ENCODE data around the gene MINDY4. TPM values are rescaled to one million over a fixed set of nuclear protein-coding genes. Genes with fewer than 3 reads are reported as not detected.

The MINDY4 gene
- total RNA-seq, 6 experiments from 2014 or later = 1.2 to 3.2 (median 2.3) TPM

DNA sequence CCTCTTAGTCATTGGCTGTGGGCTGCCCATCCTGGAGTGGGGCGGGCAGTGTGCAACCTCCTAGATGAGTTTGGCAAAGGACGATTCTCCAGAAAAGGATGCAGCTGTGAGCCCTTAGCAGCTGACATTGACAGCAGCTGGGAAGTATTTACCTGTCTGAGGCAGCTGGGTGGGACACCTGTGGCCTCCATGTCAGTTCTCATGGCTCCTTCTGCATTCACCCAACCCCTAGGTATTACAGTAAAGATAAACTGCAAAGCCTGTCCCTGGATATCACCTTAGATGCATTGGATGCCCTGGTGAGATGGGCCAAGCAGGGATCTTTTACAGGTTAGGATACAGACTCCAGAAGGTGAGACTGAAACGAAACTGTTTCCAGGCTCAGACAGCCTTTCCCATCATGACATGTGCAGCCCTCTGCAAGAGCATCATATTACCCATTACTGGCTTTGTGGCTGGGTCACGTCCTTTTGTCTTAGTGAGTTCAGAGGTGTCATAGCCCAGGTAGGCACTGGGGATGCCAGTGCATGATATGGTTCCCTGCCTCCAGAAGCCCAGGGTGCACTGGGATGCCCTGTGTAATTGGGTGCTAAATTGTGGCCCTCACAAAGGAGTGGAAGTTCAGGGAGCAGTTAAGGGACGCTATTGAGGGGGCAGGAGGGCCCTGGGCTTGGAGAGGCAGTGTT lies 28.9 kb downstream of the MINDY4 start:
- intact Hi-C loops (cut with DNase I) = loop anchor here (5.0 kb wide), 1 partner anchor 177 kb away; no protein-coding TSS in a partner anchor
- no peak for TF ChIP-seq CTCF (IDR thresholded peaks at IDR 0.05)
- no peak for TF ChIP-seq POLR2A (IDR thresholded peaks at IDR 0.05)
- no peak overlapping the region for H3K27ac ChIP-seq
- ATAC-seq (no peak), DNase-seq (no peak)
- no peaks in the 10 kb centered on the region for H3K27me3 ChIP-seq
- WGBS (ENCODE audit: insufficient coverage, low coverage, low lambda C conversion rate, missing lambda C conversion rate) = 71% methylated on average over 2 of the region's 5 CpGs
- H3K9me3 ChIP-seq = no peaks in the 10 kb centered on the region
- peaks cover 0 to 13% (median 3%) of the 10 kb centered on the region in 4 donors for H3K4me1 ChIP-seq
- no peaks in the 10 kb centered on the region for H3K36me3 ChIP-seq
- no peak overlapping the region for H3K4me3 ChIP-seq

DNA sequence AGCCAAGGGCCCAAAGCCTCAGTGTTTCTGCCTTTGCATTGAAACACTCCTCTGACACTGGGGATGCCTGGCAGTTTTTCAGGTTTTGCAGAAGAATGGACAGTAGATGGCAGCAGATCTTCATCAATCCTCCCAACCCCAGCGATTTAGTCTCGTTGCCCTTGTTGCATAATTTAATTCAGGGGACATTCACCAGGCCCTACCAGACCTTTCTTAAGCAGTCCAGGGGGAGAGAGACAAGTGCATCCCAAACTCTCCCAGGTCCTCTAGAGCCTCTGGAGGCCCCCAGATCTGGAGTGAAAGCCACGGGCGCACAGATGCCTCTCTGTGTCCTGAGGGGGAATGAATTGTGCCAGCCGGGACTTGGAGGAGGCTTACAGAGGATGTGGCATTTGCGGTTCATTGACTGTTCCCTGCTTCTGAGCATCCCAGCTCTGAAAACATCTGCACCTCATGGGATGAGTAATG lies 29.6 kb downstream of the MINDY4 start:
- intact Hi-C loops (cut with DNase I) = loop anchor here (5.0 kb wide), 1 partner anchor 176 kb away; no protein-coding TSS in a partner anchor

DNA sequence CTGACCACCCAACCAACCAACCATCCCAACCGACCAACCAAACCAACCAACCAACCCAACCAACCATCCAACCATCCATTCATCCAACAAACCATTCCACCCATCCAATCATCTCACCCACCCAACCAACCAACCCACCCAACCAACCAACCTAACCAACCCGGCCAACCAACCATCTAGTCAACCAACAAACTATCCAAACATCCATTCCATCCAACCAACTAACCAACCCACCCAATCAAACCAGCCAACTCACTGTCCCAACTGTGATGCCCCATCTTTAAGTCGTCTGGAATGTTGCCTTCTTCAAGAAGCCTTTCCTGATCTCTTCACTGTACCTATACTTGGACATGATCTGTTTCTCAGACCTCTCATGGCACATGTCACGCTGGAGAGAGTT lies 31.6 kb downstream of the MINDY4 start:
- H3K4me3 ChIP-seq = no peak overlapping the region
- no peak for ATAC-seq
- TF ChIP-seq POLR2A (IDR thresholded peaks at IDR 0.05) = no peak
- no peaks in the 10 kb centered on the region for H3K36me3 ChIP-seq
- H3K27me3 ChIP-seq = no peaks in the 10 kb centered on the region
- intact Hi-C loops (cut with DNase I) = loop anchor here (5.0 kb wide), 1 partner anchor 174 kb away; no protein-coding TSS in a partner anchor
- no peaks in the 10 kb centered on the region for H3K9me3 ChIP-seq
- DNase-seq = no peak
- WGBS (ENCODE audit: insufficient coverage, low coverage, low lambda C conversion rate, missing lambda C conversion rate) = 90% methylated on average over 4 of the region's 4 CpGs
- no peak overlapping the region for H3K27ac ChIP-seq
- peaks cover 0 to under 1% (median 0%) of the 10 kb centered on the region in 4 donors for H3K4me1 ChIP-seq

More for the DNA sequence above, 29.6 kb downstream of the MINDY4 start:
- TF ChIP-seq POLR2A (IDR thresholded peaks at IDR 0.05) = no peak
- TF ChIP-seq CTCF (IDR thresholded peaks at IDR 0.05) = peak; percentile 62 to 78 (median 69)
- Histone ChIP-seq H3K27me3 (no peaks in the 10 kb centered on the region), H3K9me3 (no peaks in the 10 kb centered on the region), H3K27ac (no peak overlapping the region), H3K36me3 (no peaks in the 10 kb centered on the region), H3K4me1 (peaks cover 0 to 13% (median 3%) of the 10 kb centered on the region in 4 donors), H3K4me3 (no peak overlapping the region)
- 0% methylated on average over 2 of the region's 6 CpGs for WGBS (ENCODE audit: insufficient coverage, low coverage, low lambda C conversion rate, missing lambda C conversion rate)
- ATAC-seq = peak; percentile 86 to 96 (median 90)
- DNase-seq = peak in 1 of 3 donors; percentile 60

DNA sequence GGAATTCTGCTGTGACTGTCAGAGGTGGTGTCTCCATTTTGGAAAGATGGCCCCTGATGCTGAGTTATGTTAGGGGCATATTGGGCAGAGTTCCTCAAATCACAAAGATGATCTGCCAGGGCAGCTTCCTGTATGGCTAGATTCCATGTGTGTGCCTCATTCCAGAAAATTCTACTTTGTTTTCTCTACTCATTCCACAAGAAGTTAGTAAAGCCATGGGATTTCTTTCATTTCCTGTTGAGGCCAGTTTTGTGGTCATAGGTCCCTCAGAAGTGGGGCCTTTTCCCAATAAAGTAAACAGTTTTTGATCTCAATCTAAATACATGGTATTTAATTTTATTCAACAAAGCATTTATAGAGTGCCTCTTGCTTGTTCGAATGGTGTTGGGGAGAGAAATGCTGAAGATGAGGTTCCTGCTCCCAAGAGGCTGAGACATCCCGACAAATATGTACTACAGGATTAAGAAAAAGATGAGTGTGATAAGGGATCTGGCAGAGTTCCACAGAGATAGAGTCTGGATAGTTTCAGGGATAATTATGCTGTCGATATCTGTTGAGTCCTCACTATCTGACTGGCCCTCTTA lies 33.0 kb downstream of the MINDY4 start:
- TF ChIP-seq POLR2A (IDR thresholded peaks at IDR 0.05) = no peak
- TF ChIP-seq CTCF (IDR thresholded peaks at IDR 0.05) = no peak
- Histone ChIP-seq H3K4me1 (no peaks in the 10 kb centered on the region), H3K27ac (no peak overlapping the region), H3K4me3 (no peak overlapping the region), H3K36me3 (no peaks in the 10 kb centered on the region), H3K27me3 (no peaks in the 10 kb centered on the region), H3K9me3 (no peaks in the 10 kb centered on the region)
- intact Hi-C loops (cut with DNase I) = loop anchor here (5.0 kb wide), 1 partner anchor 173 kb away; no protein-coding TSS in a partner anchor
- DNase-seq (no peak), ATAC-seq (no peak)
- WGBS (ENCODE audit: insufficient coverage, low coverage, low lambda C conversion rate, missing lambda C conversion rate) = 71% methylated on average over 3 of the region's 3 CpGs

Data from right lobe of liver (tissue), 6 donors.